K562 (cell line): ENCODE results near the gene ZFP82. TPM values are rescaled to one million over a fixed set of nuclear protein-coding genes. Genes with fewer than 3 reads are reported as not detected.

Source experiments
- CREB3L1 ChIP-seq: fragments of 450-650 bp; IDR thresholded peaks from 2 replicates; pipeline ENCODE4 v1.6.1; 2014; ENCODE audit warnings: low read depth, mild to moderate bottlenecking, moderate library complexity, borderline replicate concordance
- ZNF780A ChIP-seq: fragments of 250-450 bp; sonication (Bioruptor Pico); IDR thresholded peaks from 2 replicates; pipeline ENCODE4 v1.5.0; 2021; ENCODE audit warnings: mild to moderate bottlenecking
- polyA plus RNA-seq, 8 experiments: library from polyadenylated mRNA; depleted of rRNA in 4 of 8; stranded (reverse) in 5 of 8; unstranded in 3 of 8; fragments of >200 nt; fragmentation: Nextera tagmentation in 2 of 8; fragmentation: Illumina TruSeq in 1 of 8; extraction: Ambion mirVana in 2 of 8; extraction: Trizol in 1 of 8; gene quantifications; 2 replicates each; pipeline versions ENCODE4 v1.2.1 to v1.2.3, GENCODE V29; 2011 to 2014; ENCODE audit warnings: inconsistent platforms in 1 of 8, missing spikeins in 1 of 8
- total RNA-seq, 7 experiments: library from RNA; depleted of rRNA in 6 of 7; stranded (reverse); fragments of >200 nt in 6 of 7; fragmentation: Illumina TruSeq in 2 of 7; extraction: Trizol in 2 of 7; gene quantifications; 2 replicates each; pipeline versions ENCODE4 v1.2.1 to v1.2.3, GENCODE V29; 2011 to 2021; ENCODE audit warnings: low replicate concordance in 1 of 7
- TF ChIP-seq, protein P1 (sequence below): fragments of 250-450 bp; sonication (Bioruptor Pico); IDR thresholded peaks from 2 replicates; pipeline ENCODE4 v1.4.0; 2020; ENCODE audit warnings: mild to moderate bottlenecking, moderate library complexity

Gene ZFP82
- total and polyA plus RNA-seq, 9 of the 15 experiments (the other 6 are each of a cell fraction or from before 2014, with no cell fraction given): 2.2 to 7.0 (median 3.0) TPM

- no peak for TF ChIP-seq CREB3L1
- no peak for TF ChIP-seq ZNF780A (CRISPR knock-in tag)
- TF ChIP-seq, protein P1, sequence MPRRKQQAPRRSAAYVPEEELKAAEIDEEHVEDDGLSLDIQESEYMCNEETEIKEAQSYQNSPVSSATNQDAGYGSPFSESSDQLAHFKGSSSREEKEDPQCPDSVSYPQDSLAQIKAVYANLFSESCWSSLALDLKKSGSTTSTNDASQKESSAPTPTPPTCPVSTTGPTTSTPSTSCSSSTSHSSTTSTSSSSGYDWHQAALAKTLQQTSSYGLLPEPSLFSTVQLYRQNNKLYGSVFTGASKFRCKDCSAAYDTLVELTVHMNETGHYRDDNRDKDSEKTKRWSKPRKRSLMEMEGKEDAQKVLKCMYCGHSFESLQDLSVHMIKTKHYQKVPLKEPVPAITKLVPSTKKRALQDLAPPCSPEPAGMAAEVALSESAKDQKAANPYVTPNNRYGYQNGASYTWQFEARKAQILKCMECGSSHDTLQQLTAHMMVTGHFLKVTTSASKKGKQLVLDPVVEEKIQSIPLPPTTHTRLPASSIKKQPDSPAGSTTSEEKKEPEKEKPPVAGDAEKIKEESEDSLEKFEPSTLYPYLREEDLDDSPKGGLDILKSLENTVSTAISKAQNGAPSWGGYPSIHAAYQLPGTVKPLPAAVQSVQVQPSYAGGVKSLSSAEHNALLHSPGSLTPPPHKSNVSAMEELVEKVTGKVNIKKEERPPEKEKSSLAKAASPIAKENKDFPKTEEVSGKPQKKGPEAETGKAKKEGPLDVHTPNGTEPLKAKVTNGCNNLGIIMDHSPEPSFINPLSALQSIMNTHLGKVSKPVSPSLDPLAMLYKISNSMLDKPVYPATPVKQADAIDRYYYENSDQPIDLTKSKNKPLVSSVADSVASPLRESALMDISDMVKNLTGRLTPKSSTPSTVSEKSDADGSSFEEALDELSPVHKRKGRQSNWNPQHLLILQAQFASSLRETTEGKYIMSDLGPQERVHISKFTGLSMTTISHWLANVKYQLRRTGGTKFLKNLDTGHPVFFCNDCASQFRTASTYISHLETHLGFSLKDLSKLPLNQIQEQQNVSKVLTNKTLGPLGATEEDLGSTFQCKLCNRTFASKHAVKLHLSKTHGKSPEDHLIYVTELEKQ: no peak
Measured at GRCh38 chr19:36420961-36421748, 2.7 kb upstream of the ZFP82 start (continued).
